Esophagus (tissue), 2 donors: ENCODE measurements around the gene IL6ST. TPM values are rescaled to one million over a fixed set of nuclear protein-coding genes. Genes with fewer than 3 reads are reported as not detected.
"Not testable (repeated sequence)": the region's sequence is repeated elsewhere in the genome, so short reads cannot be mapped to it uniquely, and the experiment has no call there.

Source experiments
- H3K27ac ChIP-seq, 2 donors: one replicate each; pipeline ENCODE4 v1.5.1; 2013; ENCODE audit warnings: low read depth in 2 of 2, mild to moderate bottlenecking in 2 of 2, inconsistent platforms in 1 of 2, low read length in 1 of 2, moderate library complexity in 1 of 2
- H3K27me3 ChIP-seq, 2 donors: one replicate each; pipeline ENCODE4 v1.6.1; 2013; ENCODE audit warnings: low read length in 2 of 2, control low read depth in 1 of 2, mild to moderate bottlenecking in 1 of 2; ENCODE audit not compliant: insufficient read depth in 2 of 2, control insufficient read depth in 1 of 2
- H3K36me3 ChIP-seq, 2 donors: one replicate each; pipeline ENCODE4 v1.6.1; 2013; ENCODE audit warnings: low read length in 1 of 2; ENCODE audit not compliant: control insufficient read depth in 2 of 2, insufficient read depth in 2 of 2
- H3K4me1 ChIP-seq, 2 donors: one replicate each; pipeline ENCODE4 v1.6.1; 2013; ENCODE audit warnings: low read length in 1 of 2; ENCODE audit not compliant: control insufficient read depth in 2 of 2, insufficient read depth in 2 of 2
- H3K4me3 ChIP-seq, 2 donors: one replicate each; pipeline ENCODE4 v1.5.1; 2013; ENCODE audit warnings: low read length in 2 of 2, mild to moderate bottlenecking in 2 of 2, low read depth in 1 of 2, moderate library complexity in 1 of 2
- H3K9me3 ChIP-seq, 2 donors: one replicate each; pipeline ENCODE4 v1.6.1; 2013; ENCODE audit warnings: mild to moderate bottlenecking in 2 of 2, low read depth in 1 of 2, low read length in 1 of 2, moderate library complexity in 1 of 2; ENCODE audit not compliant: control insufficient read depth in 2 of 2, insufficient read depth in 1 of 2
- WGBS, 2 donors: extraction: QIAGEN DNeasy Blood & Tissue Kit; methylation state at CpG; one replicate each; pipeline ENCODE4 v1.1.7; 2013; 5-methylcytosine and 5-hydroxymethylcytosine counted together
- polyA plus RNA-seq, 2 donors: library from polyadenylated mRNA; stranded (reverse); fragments of 200-250 nt; gene quantifications; one replicate each; pipeline ENCODE4 v1.2.3, GENCODE V29; 2013
- donor health status: healthy with polysubstance abuse.
- donor health status: Bipolar disorder and iron deficiency.

Gene IL6ST
- polyA plus RNA-seq, 2 donors = 12.9 to 13.3 TPM

DNA sequence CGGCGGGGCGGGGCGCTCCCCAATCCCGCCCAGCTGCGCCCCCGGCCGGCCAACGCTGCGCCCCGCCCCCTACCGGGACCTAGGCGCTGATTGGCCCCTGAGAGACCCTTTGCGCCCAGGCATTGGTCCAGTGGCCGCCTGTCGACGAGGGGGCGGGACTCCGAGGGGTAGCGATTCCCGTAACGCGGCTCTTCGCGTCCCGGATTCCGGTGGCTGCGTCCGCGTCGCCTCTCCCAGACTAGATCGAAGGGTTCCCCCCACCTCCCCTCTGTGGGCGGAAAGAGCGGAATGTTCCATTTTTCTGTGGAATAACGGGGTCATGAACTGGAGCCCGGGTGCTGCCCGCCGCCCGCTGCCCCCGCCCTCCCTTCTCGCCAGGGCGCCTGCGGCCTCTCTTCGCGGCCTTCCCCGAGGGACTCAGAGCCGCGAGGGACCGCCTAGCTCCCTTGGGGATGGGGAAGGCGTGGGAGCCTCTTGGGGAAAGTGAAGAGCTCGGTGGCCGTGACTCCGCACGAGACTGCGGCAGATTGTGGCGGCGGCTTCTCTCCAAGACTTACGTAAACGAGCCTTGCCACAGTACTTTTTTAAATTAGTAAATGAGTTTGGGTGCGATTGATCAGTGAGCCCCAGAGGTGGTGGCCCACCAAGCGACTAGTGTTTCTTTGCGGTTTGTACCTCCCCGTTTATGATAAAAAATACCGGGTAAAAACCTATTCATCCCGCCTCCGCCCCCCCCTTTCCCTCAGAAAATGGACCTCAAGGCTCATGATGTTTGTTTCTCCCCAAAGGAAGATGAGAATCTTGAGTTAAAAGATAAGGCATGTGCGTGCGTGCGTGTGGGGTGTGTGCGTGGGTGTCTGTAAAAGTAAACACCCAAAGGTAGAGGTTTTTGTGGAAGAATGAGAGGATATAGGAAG is 493 bp upstream of the IL6ST start:
- Histone ChIP-seq H3K27ac (peak overlapping the region; percentile 97 to 98), H3K27me3 (no peaks in the 10 kb centered on the region), H3K9me3 (no peaks in the 10 kb centered on the region), H3K36me3 (no peaks in the 10 kb centered on the region), H3K4me1 (no peaks in the 10 kb centered on the region), H3K4me3 (peak overlapping the region; percentile 71 to 95)
- 0% methylated on average over 65 to 70 of the region's 70 CpGs for WGBS, 2 donors

DNA sequence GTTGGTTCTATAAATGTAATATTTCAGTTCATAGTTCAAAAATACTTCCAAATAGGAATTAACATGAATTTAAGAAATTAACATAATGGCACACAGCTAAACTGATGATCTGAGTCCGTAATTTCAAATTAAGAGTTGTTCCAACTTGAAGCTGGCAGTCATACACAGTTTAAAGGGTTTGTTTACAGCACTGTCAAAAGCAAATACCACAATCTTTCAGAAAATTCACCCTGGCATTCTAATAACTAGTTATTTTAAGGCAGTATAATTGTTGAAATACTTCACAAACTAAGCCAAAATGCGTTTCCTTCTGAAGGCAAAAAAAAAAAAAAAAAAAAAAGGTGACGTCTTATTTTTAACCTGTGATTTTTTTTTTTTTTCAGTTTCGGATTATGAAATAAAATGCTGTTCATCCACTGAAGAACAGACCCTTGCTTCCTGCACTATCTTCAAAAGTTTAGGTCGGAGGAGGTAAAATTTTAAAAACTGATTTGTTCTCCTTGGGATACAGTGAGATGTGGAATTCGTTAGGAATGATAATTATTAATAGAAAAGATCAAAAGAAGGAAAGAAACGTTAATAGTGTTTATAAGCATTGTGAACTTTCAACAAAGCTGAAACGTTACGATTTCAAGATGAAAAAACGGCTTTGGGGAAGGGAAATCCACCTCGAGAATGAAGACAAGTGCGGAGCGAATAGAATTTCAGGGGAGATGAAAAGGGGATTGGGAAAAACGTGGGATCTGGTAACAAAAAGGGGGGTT is 850 bp downstream of the IL6ST start:
- Histone ChIP-seq H3K4me1 (no peaks in the 10 kb centered on the region), H3K27me3 (no peaks in the 10 kb centered on the region), H3K9me3 (no peaks in the 10 kb centered on the region), H3K27ac (peak overlapping the region; percentile 97 to 98), H3K36me3 (no peaks in the 10 kb centered on the region), H3K4me3 (peak overlapping the region; percentile 71 to 95)
- WGBS, 2 donors = 1% methylated on average over 14 of the region's 14 CpGs

DNA sequence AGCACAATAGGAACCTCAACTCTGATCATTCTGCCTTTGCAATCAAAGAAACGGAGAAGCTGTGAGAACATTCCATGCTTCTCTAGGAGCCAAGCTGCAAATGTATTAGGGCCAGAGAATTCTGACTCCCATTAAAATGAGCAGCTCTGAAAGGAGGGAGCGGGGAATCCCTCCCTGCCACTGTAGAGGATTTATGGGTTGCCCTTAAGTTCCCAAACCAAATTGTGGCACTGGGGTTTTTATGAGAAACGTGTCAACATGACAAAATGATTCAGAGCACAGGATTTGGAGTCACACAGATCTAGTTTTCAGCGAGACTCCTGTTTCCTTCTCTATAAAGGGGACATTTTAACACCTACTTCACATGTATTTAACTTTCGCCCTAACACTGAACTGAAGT is 1.8 kb downstream of the IL6ST start:
- no peaks in the 10 kb centered on the region for H3K9me3 ChIP-seq
- WGBS, 2 donors = 22 to 27% methylated on average over 5 of the region's 5 CpGs
- no peaks in the 10 kb centered on the region for H3K36me3 ChIP-seq
- H3K4me3 ChIP-seq = peak overlapping the region in 1 of 2 donors; percentile 57
- peak overlapping the region; percentile 36 to 65 for H3K27ac ChIP-seq
- H3K27me3 ChIP-seq = no peaks in the 10 kb centered on the region
- H3K4me1 ChIP-seq = no peaks in the 10 kb centered on the region

DNA sequence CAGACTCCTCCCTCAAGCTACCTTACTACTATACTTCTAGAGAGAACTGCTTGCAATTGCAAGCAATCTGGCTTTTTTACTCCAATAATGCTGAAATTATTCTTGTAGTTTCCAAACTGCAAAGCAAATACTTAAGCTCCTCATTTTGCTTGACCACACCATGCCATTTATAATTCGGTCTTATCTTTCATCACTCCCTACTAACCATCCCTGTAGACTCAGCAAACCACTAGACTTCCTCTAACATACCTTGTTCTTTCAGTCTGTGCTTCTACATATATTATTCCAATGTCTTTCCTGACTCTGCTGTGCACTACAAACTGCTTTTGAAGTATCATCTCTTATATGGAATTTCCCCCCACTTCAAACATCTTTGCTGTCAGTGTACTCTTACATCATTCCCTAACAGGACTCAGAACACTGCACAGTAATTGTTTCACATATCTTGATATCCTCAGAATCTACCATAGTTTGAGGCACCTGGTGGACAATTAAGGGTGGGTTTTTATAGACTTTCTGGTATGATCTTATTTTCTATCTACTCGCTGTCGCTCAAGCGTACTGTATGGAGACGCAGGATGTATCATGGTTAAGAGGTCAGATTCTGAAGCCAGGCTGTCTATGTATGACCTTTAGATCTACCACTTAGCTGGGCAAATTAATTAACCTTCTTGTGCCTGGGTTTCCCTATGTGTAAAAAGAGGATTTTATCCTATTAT is 2.8 kb downstream of the IL6ST start:
- Histone ChIP-seq H3K4me3 (peak overlapping the region in 1 of 2 donors; percentile 57), H3K9me3 (no peaks in the 10 kb centered on the region), H3K27ac (no peak overlapping the region), H3K4me1 (no peaks in the 10 kb centered on the region), H3K27me3 (no peaks in the 10 kb centered on the region), H3K36me3 (no peaks in the 10 kb centered on the region)
- WGBS, 2 donors = 63 to 72% methylated on average over 5 of the region's 5 CpGs

- peak overlapping the region in 1 of 2 donors; percentile 4 for H3K4me3 ChIP-seq
Observed at GRCh38 chr5:55990895-55991294, 3.9 kb downstream of the IL6ST start.

DNA sequence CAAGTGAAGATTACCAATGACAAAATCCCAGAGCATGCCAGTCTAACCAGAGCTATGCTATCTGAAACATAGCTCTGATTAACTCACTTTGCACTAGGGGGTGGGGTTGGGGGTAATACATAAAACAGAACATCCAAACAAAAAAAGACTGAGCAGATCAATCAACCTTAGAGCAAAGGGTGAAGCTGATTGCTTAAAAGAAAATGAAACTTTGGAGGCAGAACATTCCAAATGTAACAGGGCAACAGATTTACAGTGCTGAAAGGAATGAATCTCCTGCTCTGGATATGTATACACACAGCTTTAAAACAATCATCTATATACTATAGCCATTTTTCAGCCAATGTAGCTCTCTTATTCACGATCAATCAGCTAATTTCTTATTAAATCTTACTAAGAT is 4.9 kb downstream of the IL6ST start:
- 71 to 84% methylated on average over 1 of the region's 1 CpG for WGBS, 2 donors
- H3K27ac ChIP-seq = no peak overlapping the region
- H3K36me3 ChIP-seq = no peaks in the 10 kb centered on the region
- no peaks in the 10 kb centered on the region for H3K4me1 ChIP-seq
- H3K27me3 ChIP-seq = no peaks in the 10 kb centered on the region
- H3K9me3 ChIP-seq = no peaks in the 10 kb centered on the region
- H3K4me3 ChIP-seq = no peak overlapping the region

More at GRCh38 chr5:55990895-55991294, 3.9 kb downstream of the IL6ST start:
- not testable (repeated sequence) for H3K4me1 ChIP-seq, H3K27ac ChIP-seq, H3K27me3 ChIP-seq, H3K36me3 ChIP-seq, H3K9me3 ChIP-seq
- 79 to 83% methylated on average over 4 of the region's 4 CpGs for WGBS, 2 donors

DNA sequence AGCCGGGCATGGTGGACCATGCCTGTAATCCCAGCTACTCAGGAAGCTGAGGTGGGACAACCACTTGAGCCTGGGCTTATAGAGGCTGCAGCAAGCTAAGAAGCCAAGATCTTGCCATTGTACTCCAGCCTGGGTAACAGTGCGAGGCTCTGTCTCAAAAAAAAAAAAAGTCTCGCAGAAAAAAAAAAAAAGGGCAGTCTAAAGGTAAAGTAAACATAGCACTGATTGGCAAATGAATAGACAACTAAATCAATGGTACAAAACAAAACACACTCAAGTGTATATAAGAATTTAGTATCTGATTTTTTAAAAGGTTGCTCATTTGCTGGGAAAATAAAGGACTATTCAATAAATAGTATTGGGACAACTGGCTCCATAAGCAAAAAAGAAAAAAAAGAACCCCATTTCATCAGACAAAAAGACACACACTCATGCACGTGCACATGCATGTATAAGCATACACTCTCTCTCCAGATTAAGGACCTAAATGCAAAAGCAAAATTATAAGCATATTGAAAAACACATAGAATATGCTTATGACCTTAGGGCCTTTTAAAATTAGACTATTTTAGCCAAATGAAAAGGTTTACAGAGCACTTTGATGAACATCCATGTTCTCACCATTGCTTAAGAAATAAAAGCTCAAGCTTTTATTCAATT is 5.7 kb downstream of the IL6ST start:
- H3K4me1 ChIP-seq = no peaks in the 10 kb centered on the region
- 46 to 53% methylated on average over 4 of the region's 4 CpGs for WGBS, 2 donors

DNA sequence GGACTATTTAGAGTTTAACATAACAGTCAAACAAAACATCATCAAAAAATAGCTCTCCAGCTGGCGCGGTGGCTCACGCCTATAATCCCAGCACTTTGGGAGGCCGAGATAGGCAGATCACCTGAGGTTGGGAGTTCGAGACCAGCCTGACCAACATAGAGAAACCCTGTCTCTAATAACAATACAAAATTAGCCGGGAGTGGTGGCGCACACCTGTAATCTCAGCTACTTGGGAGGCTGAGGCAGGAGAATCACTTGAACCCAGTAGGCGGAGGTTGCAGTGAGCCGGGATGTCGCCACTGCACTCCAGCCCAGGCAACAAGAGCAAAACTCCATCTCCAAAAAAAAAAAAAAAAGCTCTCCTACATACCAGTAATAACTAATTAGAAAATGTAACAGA is 6.3 kb downstream of the IL6ST start:
- H3K36me3 ChIP-seq, H3K4me1 ChIP-seq, H3K27ac ChIP-seq, H3K9me3 ChIP-seq, H3K4me3 ChIP-seq, H3K27me3 ChIP-seq: not testable (repeated sequence)
- 94 to 97% methylated on average over 10 of the region's 10 CpGs for WGBS, 2 donors

More for the DNA sequence above, 5.7 kb downstream of the IL6ST start:
- H3K27me3 ChIP-seq = no peaks in the 10 kb centered on the region
- H3K27ac ChIP-seq = no peak overlapping the region
- H3K4me3 ChIP-seq = no peak overlapping the region
- no peaks in the 10 kb centered on the region for H3K9me3 ChIP-seq
- no peaks in the 10 kb centered on the region for H3K36me3 ChIP-seq

GRCh38 chr5:55986931-55987330 is 7.8 kb downstream of the IL6ST start:
- Histone ChIP-seq H3K36me3 (no peaks in the 10 kb centered on the region), H3K4me3 (no peak overlapping the region), H3K27me3 (no peaks in the 10 kb centered on the region), H3K9me3 (no peaks in the 10 kb centered on the region), H3K4me1 (no peaks in the 10 kb centered on the region), H3K27ac (no peak overlapping the region)
- 85 to 88% methylated on average over 4 of the region's 4 CpGs for WGBS, 2 donors
